ENCODE measurements around the gene CTDSPL2.

DNA sequence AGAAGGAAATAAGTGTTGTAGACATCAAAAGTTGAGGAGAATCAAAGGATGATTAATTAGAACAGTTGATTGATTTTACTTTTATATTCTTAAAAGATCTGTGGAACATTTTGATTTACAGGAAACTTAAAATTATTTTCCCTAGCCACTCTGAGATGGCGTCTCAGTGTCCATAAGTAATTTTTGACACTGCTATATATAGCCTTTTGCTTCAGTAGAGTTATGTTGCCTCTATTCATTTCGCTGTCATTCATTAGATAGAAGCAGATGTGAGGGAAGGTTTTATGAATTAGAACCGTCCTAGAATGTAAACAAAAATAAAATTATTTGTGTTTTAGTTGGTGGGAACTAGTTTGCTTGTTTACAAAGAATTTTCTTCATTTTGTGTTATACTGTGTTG, 58.5 kb downstream of the CTDSPL2 start:
- TF ChIP-seq POLR2A (IDR thresholded peaks at IDR 0.05; ENCODE audit: low read length): no peak
- TF ChIP-seq GATA1 (IDR thresholded peaks at IDR 0.05; ENCODE audit: low read depth, low read length): no peak
